Measurements from ENCODE around the gene WDR90.

WDR90 gene

GRCh38 chr16:640614-641013, 8.6 kb upstream of the WDR90 start:
- no peak for DNase-seq

GRCh38 chr16:641326-642188, 7.6 kb upstream of the WDR90 start, which contains the start of gene MCRIP2:
MCRIP2 (plus strand) TSS chr16:641828; CDS start chr16:641992, 164 bp downstream.
- DNase-seq, result peak; percentile 83

DNA sequence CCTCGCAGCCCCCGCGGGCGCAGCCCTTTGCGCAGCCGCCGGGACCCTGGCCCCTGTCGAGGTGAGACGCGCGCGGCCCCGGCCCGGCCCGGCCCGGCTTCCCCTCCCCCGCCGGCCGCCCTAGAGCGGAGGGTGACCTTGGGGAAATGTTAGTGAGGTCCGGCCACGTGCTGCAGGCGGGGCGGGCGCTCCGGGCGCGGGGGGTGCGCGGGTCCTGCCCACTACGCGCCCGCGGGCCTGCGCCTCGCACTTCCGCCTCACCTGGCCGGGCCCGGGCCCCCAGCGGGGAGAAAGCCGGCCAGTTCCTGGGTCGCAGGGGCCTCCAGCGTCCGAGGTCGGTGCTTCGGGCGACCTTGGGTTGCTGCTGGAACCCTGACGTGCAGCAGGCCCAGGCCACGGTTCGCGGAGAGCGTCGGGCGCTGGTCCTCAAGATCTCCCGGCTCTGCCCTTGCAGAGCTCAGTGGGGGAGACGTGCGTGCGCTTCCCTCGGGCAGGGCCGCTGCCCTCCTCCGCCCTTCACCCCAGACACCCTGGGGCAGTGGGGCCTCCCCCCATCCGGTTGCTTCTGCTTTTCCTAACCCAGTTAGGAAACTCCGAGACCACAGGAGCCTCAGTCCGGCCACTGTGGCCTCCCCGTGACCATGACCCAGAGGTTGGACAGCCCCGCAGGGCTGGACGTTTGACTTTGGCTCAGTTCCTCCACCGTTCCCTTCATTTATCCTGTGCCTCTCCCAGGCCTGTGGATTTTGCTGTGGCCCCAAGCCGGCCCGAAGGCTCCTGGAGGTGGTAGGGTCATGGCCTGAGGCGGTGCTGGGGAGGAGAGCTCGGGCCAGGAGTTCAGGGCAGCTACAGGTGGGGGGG, 6.7 kb upstream of the WDR90 start:
- peak; percentile 40 for DNase-seq

- no peak for DNase-seq
Observed at GRCh38 chr16:643050-643368, 6.2 kb upstream of the WDR90 start.

GRCh38 chr16:644556-644955, 4.6 kb upstream of the WDR90 start:
- no peak for DNase-seq

DNA sequence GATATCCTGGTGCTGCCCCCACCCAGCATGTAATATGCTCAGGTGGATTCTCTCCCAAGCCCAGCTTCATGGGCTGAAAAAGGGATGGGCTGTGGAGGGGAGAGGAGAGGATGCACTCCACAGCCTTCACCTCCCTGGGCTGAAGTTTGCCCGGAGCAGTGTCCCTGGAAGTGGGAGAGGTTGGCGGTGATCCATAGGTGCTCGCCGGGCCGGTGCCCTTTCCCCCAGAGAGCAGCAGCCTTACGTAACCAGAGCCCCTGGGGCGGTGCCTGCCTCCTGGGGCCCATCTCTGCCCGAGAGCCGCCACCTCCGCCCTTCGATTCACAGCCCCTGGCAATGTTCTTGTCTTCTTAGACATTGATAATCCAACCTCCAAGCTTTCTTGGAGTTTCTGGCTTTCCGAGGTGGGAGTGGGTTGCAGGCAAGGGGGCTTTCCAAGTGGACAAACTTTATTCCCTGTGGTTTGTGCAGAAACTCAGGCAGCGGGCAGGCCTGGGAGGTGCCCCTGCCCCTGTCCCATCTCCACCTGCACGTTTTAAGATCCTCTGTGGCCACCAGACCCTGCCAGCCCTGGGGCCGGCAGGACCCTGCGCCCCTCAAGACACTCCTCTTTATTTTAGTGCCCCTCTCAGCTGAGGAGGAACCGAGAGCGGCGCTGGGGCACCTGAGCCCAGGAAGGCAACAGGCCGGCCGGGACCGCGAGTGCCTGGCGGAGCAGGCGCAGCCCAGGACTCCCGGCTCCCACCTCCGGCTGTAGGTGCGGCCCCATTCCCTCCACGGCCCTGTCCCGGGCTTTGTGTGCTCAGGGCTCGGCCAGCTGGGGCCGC, 3.1 kb upstream of the WDR90 start:
- no peak for DNase-seq

DNA sequence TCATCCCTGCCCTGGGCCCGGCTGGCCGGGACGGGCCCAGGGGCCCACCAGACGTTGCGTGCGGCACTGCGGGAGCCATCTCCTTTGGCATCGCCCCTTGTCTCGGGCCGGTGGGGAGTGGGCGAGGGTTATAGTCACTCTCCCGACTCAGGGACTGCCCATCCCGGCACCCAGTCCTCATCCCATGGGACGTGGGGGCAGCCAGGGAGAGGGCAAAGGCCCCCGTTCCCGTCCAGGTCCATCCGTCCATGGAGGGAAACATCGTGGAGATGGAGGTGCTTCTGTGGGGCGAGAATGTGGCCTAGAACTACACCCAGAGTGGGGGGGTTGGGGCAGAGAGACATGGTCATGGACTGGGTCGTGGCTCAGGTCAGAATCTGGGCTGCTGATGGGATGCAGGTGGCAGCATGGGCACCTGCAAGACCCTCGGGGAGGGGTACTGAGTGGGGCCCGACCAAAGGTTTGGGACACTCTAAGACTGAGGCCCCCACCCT, 2.4 kb upstream of the WDR90 start:
- no peak for DNase-seq

GRCh38 chr16:647173-647902, 1.8 kb upstream of the WDR90 start:
- DNase-seq, result no peak

- no peak for DNase-seq
Observed at GRCh38 chr16:648071-648780, 939 bp upstream of the WDR90 start.

GRCh38 chr16:649631-650030, 466 bp downstream of the WDR90 start:
- peak; percentile 38 for DNase-seq

DNA sequence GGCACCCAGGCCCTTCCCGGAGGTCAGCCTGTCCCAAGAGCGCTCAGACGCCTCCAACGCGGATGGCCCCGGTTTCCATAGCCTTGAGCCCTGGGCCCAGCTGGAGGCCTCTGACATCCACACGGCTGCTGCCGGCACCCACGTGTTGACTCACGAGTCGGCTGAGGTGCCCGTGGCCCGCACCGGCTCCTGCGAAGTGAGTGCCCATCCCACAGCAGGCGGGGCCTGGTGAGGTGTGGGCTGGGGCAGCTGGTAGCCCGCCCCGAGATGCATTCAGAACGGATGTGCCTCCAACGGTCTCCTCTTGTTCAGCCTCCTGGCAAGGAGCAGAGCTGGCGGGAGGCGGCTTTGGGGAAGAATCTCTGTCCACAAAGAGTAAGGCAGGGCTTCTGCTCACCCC, 2.7 kb downstream of the WDR90 start:
- no peak for DNase-seq

- no peak for DNase-seq
Observed at GRCh38 chr16:652454-653305, 3.5 kb downstream of the WDR90 start.

DNA sequence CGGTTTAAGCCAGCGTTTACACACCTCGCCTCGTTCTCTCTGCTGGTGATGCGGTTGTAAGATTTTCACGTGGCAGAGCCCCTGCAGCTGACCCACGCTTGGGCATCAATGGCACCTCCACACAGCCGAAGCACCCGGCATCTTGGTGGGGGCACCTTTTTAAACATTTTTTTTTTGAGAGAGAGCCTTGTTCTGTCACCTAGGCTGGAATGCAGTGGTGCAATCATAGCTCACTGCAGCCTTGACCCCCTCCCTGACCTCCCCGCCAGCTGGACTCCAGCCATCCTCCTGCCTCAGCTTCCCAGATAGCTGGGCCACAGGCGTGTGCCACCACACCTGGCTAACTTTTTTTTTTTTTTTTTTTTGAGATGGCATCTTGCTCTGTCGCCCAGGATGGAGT, 4.9 kb downstream of the WDR90 start:
- no peak for DNase-seq

DNA sequence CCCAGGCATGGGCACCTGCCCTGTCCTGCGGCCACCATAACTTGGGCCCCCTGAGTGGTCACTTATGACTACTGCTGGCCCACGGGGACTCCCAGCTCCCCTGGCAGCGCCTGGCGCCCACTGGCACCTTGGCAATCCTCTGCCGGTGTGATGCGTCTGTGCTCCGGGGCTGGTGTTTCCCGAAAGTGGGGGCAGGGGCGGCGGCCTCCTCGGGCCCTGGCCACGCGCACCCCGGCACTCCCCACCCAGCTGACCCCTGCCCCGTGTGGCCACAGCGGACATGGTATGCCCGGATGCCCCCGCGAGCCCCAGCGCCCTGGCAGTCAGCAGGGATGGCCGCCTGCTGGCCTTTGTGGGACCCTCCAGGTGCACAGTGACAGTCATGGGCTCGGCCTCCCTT, 8.3 kb downstream of the WDR90 start:
- DNase-seq, result no peak

- no peak for DNase-seq
Observed at GRCh38 chr16:658679-659571, 9.8 kb downstream of the WDR90 start.

GRCh38 chr16:659618-660017, 10.5 kb downstream of the WDR90 start:
- DNase-seq, result no peak

GRCh38 chr16:660132-660458, 10.9 kb downstream of the WDR90 start:
- no peak for DNase-seq

DNA sequence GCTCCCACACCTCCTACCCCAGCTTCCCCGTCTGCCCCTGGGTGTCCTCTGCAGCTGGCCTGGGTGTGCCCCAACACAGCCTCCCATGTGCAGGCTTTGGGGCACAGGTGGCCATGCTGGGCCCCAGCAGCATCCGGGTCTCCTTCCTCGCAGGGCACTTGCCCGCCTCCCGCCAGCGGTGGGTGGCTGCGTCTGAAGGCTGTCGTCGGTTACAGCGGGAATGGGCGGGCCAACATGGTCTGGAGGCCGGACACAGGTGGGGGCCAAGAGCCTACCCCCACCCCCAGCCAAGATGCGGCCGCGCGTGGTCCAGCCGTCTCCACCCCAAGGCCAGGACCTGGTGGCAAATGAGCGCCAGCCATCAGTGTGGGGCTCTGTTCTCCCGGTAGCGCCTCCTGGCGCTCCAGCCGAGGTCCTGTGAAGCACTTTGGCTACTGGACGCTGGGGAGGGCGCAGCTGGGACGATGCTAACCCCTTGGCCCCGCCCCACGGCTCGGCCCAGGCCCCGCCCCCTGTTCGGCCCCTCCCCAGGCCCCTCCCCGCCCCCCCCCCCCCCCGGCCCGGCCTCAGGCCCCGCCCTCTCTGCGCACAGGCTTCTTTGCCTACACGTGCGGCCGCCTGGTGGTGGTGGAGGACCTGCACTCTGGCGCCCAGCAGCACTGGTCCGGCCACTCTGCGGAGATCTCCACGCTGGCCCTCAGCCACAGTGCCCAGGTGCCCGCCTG, 11.5 kb downstream of the WDR90 start:
- DNase-seq, result peak; percentile 82

Measured in EL (cell line).